GM12873 (cell line): ENCODE measurements around the gene SUCLG1.

ENCODE experiments used
- TF ChIP-seq, protein P1 (sequence below): IDR thresholded peaks from 2 replicates; pipeline ENCODE4 v1.5.1; 2012; ENCODE audit warnings: low read depth, mild to moderate bottlenecking, moderate library complexity, low read length, control low read depth; ENCODE audit not compliant: insufficient read depth; ENCODE audit errors: missing control alignments

SUCLG1 gene

DNA sequence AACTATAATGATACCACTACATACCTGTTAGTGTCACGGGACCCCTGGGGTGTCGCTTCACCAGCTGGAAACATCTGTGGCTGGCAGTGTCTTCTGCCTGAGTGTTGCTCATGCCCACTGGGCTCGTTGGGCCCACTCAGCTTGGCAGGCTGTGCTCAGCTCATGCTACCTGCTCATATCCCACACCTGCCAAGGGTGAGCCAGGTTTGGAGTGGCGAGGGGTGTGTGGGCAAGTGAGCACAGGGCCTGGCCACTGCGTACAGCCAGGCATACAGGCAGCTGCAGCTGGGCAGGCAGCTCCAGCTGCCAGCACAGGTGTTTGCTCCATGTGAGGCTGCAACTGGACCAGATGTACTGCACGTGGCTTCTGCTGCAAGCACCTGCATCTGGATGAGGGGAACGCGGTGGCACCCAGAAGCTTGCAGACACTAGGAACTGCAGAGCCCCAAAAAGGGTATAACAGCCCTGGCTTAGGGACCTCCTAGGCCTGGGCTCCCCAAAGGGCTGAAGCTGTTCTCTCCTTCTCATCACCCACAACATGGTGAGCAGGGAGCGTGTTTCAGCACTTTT is 70.1 kb downstream of the SUCLG1 start:
- TF ChIP-seq, protein P1, sequence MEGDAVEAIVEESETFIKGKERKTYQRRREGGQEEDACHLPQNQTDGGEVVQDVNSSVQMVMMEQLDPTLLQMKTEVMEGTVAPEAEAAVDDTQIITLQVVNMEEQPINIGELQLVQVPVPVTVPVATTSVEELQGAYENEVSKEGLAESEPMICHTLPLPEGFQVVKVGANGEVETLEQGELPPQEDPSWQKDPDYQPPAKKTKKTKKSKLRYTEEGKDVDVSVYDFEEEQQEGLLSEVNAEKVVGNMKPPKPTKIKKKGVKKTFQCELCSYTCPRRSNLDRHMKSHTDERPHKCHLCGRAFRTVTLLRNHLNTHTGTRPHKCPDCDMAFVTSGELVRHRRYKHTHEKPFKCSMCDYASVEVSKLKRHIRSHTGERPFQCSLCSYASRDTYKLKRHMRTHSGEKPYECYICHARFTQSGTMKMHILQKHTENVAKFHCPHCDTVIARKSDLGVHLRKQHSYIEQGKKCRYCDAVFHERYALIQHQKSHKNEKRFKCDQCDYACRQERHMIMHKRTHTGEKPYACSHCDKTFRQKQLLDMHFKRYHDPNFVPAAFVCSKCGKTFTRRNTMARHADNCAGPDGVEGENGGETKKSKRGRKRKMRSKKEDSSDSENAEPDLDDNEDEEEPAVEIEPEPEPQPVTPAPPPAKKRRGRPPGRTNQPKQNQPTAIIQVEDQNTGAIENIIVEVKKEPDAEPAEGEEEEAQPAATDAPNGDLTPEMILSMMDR: no peak

DNA sequence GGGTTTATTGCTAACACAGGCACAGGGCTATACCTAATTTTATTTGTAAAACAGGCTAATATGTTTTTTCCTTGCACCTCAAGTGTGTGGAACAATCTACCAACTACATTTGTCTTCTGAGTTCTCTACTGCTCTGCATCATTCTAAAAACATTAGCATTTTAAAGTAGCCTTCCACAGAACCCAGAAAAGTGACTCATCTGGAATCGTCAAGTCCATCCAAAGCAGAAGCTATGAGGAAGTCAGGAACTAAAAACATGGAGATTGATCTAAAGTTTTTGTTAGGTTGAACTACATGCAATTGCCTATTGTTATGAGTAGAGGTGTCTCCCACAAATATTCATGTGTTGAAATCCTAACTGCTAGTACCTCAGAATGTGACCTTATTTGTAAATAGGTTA is 70.9 kb downstream of the SUCLG1 start:
- TF ChIP-seq, protein P1: no peak

DNA sequence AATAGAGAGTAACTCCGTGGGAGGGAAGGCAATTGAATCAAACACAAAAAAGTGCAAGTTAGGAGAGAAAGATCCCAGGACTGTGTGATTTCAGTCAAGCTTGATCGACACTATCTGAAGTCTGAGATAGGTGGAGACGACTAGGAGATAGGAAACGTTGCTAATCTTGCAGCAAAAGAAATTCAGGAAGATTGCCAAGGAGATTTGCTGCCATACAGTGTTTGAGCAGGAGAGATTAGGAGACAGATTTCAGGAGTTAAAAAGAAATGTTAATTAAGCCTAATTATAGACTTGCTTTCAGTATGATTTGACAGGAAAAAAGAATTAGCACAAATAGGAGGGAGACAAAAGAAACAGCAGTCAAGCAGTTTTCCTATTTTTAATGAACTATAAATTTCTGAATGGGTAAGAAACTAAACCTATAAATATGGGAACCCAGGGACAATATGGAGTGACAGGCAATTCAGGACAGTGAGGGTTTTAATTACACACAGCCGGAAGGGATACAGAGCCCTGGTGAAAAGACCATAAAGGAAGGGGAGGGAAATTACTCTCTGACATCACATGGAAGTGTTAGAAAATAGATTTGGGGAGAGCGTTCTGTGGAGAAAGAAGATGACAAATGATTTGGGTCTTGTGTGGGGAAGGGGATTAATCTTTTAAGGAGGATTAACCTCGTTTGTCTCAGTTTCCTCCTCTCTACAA is 72.6 kb downstream of the SUCLG1 start:
- TF ChIP-seq, protein P1: no peak

DNA sequence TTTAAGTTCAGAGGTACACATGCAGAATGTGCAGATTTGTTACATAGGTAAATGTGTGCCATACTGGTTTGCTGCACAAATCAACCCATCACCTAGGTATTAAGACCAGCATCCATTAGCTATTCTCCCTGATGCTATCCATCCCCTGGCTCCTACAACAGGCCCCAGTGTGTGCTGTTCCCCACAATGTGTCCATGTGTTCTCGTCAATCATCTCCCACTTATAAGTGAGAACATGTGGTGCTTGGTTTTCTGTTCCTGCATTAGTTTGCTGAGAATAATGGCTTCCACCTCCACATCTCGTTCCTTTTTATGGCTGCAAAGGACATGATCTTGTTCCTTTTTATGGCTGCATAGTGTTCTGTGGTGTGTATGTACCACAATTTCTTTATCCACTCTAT is 75.8 kb downstream of the SUCLG1 start:
- TF ChIP-seq, protein P1: no peak

DNA sequence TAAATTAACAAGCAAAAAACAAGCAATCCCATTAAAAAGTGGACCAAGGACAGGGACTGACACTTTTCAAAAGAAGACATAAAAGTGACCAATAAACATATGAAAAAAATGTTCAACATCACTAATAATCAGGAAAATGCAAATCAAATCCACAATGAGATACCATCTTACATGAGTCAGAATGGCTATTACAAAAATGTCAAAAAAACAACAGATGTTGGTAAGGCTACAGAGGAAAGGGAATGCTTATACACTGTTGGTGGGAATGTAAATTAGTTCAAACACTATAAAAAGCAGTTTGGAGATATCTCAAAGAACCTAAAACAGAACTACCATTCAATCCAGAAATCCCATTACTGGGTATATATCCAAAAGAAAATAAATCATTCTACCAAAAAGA is 78.2 kb downstream of the SUCLG1 start:
- TF ChIP-seq, protein P1: no peak

DNA sequence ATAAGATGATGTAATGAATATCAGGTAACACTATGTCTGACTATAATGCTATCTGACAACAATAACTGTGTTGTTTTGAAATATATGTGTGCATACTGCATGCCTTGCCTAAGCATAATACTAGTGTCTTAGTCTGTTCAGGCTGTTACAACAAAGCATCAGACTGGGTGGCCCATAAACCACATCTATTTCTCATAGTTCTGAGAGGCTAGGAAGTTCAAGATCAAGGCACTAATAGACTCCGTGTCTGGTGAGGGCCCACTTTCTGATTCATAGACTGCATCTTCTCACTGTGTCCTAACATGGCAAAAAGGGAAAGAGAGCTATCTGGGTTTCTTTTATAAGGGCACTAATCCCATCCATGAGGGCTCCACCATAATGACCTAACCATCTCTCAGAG is 80.1 kb downstream of the SUCLG1 start:
- TF ChIP-seq, protein P1: no peak

DNA sequence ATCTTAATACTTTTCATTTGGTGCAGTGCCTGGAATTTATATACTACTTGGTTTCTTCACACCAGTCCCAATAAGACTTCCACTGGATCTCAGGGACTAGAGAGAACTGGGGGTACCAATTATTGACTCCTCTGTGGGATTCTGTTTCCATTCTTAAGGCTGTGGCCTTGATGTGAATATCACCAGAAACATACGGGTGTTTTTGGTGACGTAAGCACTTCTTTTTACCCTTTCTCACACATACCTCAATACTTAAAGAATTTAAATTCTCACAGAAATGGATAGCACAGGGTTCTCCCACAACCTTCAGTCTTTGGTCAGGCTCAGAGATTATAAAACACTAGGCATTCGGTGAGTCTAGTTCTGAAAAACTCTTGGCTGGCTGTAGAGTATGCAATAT is 84.1 kb downstream of the SUCLG1 start:
- TF ChIP-seq, protein P1: no peak
